Stomach (tissue), 4 donors: Measurements from ENCODE around the gene MYRIP.

Experiments used
- CTCF ChIP-seq, 7 experiments: fragments of 450-650 bp in 4 of 7; fragments of 200-600 bp in 3 of 7; sonication (generic) in 3 of 7; IDR thresholded peaks; one replicate each; pipeline ENCODE4 v1.5.1; 2016 to 2019; ENCODE audit warnings: antibody characterized with exemption in 7 of 7, control low read depth in 2 of 7, mild to moderate bottlenecking in 1 of 7
- POLR2A ChIP-seq, 4 donors: fragments of 450-650 bp; IDR thresholded peaks; one replicate each; pipeline ENCODE4 v1.6.1; 2016; ENCODE audit warnings: antibody characterized with exemption in 4 of 4, control low read depth in 2 of 4, mild to moderate bottlenecking in 1 of 4, moderate library complexity in 1 of 4
- POLR2AphosphoS5 ChIP-seq, 3 donors: sonication (generic); formaldehyde crosslinking; IDR thresholded peaks; one replicate each; pipeline ENCODE4 v1.6.1; 2016; ENCODE audit warnings: antibody characterized with exemption in 3 of 3

DNA sequence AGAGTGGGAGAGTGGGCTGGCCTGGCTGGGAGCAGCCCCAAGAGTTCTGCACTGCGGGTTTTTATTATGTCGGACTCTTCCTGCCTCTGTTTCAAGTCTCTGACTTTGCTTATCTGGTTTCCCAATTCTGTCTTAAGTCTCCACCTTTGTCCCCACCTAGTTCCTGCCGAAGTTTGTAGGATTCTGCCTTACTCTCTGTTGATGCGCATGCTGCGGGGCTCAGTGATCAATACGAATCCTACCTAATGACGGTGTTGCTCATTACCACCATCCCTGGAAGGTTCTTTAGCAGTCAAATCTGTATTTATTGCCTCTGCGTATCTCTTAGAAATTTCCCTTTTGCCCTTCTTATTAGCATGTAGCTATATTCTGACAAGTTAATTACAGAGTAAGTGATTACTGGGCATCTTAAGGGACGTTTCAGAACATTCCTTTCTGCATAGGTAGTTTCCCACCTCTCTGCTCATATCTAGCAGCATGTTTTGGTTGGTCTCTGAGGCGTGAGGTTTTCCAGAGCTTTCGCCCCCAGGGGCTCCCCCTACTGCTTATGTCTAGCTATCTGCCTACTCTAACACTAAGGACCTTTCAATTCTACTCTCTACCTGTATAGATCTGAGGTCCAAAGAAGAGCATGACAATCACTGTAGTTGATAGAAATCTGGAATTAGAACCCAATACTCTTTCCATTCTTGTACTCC lies 264.1 kb downstream of the MYRIP start:
- no peak for TF ChIP-seq CTCF (IDR thresholded peaks at IDR 0.05)
- TF ChIP-seq POLR2A (IDR thresholded peaks at IDR 0.05) = no peak
- TF ChIP-seq POLR2AphosphoS5 (IDR thresholded peaks at IDR 0.05) = no peak
